Activated T-helper 17 cell treated with anti-CD3 and anti-CD28 coated beads, Interleukin-2, amount 50 U/mL, for 72 hours (primary cell): ENCODE results near the gene ONECUT1. TPM values are rescaled to one million over a fixed set of nuclear protein-coding genes. Genes with fewer than 3 reads are reported as not detected.

Experiments
- ATAC-seq: fragments of 150-1000 bp; cut with Tn5 transposase; replicated peaks from 2 replicates; pipeline ENCODE4 v1.10.0; 2021; ENCODE audit warnings: mild to moderate bottlenecking, moderate library complexity
- H3K27ac Mint-ChIP-seq: one replicate; pipeline ENCODE4 v1.8.0; 2022; ENCODE audit warnings: mixed read lengths
- H3K27me3 Mint-ChIP-seq: one replicate; pipeline ENCODE4 v1.8.0; 2022; ENCODE audit warnings: mixed read lengths
- H3K36me3 Mint-ChIP-seq: one replicate; pipeline ENCODE4 v1.8.0; 2022; ENCODE audit warnings: low read depth, mild to moderate bottlenecking, mixed read lengths
- H3K4me1 Mint-ChIP-seq: one replicate; pipeline ENCODE4 v1.8.0; 2022; ENCODE audit warnings: mixed read lengths
- H3K4me3 Mint-ChIP-seq: one replicate; pipeline ENCODE4 v1.8.0; 2022; ENCODE audit warnings: mild to moderate bottlenecking, mixed read lengths
- H3K9me3 Mint-ChIP-seq: one replicate; pipeline ENCODE4 v1.8.0; 2022; ENCODE audit warnings: mixed read lengths
- total RNA-seq, 2 donors: library from RNA; stranded (reverse); gene quantifications; one replicate each; pipeline ENCODE4 v1.2.3, GENCODE V29; 2022

Gene ONECUT1
- total RNA-seq, 2 donors from 2014 or later: not detected

DNA sequence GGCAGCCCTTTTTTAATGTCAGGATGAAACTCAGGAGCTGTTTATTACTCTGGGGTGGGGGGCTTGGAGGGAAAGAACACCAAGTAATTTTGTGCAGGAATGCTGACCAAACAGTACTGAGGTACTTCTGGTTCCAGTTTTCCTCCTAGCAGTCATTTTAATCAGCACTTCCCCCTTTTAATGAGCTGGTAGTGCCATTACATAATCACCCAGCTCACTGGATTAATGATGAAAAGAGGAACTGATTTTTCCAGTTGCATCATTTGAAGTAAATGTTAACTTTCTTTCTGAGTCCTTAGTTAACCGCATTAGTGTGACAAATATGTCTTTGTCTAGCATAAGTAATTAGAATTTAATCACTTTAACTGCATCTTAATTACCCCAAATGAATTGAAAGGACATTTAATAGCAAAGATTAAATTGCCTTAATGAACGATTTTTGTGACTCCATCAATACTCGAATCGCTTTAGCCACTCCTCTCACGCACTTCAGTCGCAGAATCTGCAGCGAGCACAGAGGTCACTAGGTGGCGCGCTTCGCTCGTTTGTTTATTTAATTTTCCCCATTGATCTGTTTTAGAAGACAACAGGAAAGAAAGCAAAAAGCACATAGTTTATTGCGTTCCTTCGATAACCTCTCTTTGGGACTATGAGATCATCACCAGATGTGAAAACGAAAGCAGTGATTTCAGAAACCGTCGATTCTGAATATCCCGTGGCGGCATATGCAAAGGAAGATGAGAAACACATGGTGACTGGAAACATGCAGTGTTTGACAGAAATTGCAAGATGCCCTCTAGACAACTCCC is 9.8 kb downstream of the ONECUT1 start:
- H3K4me1 Mint-ChIP-seq: no peaks in the 10 kb centered on the region
- ATAC-seq: peak; percentile 60
- no peak overlapping the region for H3K27ac Mint-ChIP-seq

DNA sequence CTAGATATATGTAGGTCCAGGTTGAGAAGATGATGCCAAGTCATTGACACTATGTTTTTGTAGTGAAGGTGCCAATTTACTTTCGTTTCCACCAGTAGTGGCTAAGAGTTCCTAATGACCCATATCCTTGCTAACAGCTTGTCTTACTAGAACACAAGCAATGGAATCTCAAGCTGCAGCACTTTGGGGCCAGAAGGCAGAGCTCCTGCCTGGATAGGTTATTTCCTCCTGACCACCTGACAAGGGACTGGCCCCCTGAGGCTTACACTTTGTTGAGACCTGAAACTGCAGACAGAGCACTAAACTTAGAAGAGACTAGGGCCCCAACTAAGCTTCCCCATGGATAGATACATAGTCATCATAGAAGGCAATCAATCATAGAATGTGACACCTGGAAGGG is 11.7 kb downstream of the ONECUT1 start:
- ATAC-seq: no peak
- no peaks in the 10 kb centered on the region for H3K36me3 Mint-ChIP-seq
- no peak overlapping the region for H3K4me3 Mint-ChIP-seq
- H3K4me1 Mint-ChIP-seq: no peaks in the 10 kb centered on the region
- no peak overlapping the region for H3K27ac Mint-ChIP-seq
- H3K27me3 Mint-ChIP-seq: peaks cover 65% of the 10 kb centered on the region
- no peaks in the 10 kb centered on the region for H3K9me3 Mint-ChIP-seq

More for the DNA sequence above, 9.8 kb downstream of the ONECUT1 start:
- Mint-ChIP-seq H3K9me3 (no peaks in the 10 kb centered on the region), H3K27me3 (peaks cover 68% of the 10 kb centered on the region), H3K36me3 (no peaks in the 10 kb centered on the region), H3K4me3 (peak overlapping the region; percentile 34)

DNA sequence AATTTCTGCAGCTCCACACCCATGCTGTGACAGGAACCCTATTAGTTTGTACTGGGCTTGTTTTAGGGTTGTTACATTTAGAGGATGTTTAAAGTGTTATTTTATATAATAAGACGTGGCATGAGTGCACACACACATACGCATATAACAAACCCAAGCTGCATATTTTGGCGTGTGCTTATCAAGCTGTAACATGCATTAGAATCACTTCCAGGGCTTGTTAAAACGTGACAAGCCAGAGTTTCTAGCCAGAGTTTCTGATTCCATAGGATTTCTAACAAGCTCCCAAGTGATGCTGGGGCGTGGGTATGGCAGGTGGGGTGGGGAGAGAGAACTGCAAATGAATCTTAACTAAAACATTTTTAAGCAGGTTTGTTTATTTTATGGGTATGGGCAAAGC is 17.4 kb downstream of the ONECUT1 start:
- H3K9me3 Mint-ChIP-seq: no peaks in the 10 kb centered on the region
- H3K4me1 Mint-ChIP-seq: no peaks in the 10 kb centered on the region
- no peaks in the 10 kb centered on the region for H3K36me3 Mint-ChIP-seq
- H3K27ac Mint-ChIP-seq: no peak overlapping the region
- H3K27me3 Mint-ChIP-seq: peaks cover 53% of the 10 kb centered on the region
- ATAC-seq: no peak
- H3K4me3 Mint-ChIP-seq: no peak overlapping the region

DNA sequence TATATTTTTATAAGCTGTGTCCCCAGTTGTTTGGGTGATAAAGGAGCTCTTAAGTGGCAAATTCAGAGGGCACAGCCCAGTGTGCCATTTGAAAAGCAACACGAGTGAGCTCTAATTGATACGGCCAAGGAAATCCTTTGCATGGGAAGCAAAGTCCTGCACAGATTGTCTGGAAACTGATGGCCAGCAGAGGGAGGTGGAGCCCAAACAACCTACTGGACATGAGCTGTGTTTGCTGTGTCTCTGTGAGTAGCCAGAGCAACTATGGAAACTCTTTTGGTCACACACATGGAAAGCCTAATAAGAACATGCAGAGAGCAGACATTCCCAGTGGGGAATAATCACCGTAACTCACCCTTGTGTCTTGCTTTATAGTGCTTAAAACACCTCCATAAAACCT is 24.4 kb downstream of the ONECUT1 start:
- Mint-ChIP-seq H3K36me3 (no peaks in the 10 kb centered on the region), H3K4me3 (no peak overlapping the region), H3K27me3 (peaks cover 35% of the 10 kb centered on the region), H3K27ac (no peak overlapping the region), H3K9me3 (no peaks in the 10 kb centered on the region), H3K4me1 (no peaks in the 10 kb centered on the region)
- no peak for ATAC-seq

DNA sequence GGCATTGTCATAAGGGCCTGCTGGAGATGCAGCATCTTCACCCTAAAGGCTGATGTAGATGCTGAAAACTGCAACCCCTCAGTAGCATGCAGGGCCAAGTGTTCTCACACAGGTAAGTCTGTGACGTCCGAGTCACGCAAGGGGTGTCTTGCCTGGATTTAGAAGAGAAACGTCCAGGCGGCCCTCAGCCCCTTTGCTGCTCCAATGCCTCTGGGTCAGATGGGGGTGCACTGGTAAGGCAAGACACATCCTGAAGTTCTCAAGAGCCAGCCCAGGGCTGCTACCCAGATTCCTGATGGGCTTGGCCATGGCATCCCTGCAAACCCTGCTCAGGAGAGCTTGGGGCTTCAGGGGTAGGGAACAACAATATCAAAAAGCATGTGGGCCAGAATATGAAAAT is 25.4 kb downstream of the ONECUT1 start:
- H3K4me3 Mint-ChIP-seq: no peak overlapping the region
- H3K4me1 Mint-ChIP-seq: peaks cover 6% of the 10 kb centered on the region
- H3K9me3 Mint-ChIP-seq: no peaks in the 10 kb centered on the region
- no peak for ATAC-seq
- H3K27me3 Mint-ChIP-seq: peaks cover 39% of the 10 kb centered on the region
- H3K36me3 Mint-ChIP-seq: no peaks in the 10 kb centered on the region
- H3K27ac Mint-ChIP-seq: no peak overlapping the region

DNA sequence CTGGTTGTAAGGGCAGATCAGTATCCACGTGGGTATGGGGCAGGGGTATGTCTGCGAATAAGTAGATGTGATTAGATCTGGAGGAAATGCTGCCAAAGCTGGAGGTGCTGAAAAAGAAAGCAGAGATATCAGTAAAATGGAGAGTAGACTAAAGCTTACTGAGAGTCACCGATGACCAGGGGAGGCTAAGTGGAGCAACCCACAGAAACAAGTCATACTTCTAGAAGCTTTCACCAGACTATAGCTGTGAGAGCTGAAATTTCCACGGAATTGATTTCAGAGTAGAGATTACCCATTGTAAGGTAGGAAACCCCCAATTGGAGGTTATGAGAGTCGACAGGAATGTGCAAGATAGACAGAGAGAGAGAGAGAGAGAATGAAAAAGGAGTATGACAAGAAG is 27.5 kb downstream of the ONECUT1 start:
- H3K4me1 Mint-ChIP-seq: peaks cover 6% of the 10 kb centered on the region
- H3K4me3 Mint-ChIP-seq: no peak overlapping the region
- no peaks in the 10 kb centered on the region for H3K9me3 Mint-ChIP-seq
- ATAC-seq: peak; percentile 59
- peaks cover 24% of the 10 kb centered on the region for H3K27me3 Mint-ChIP-seq
- H3K36me3 Mint-ChIP-seq: no peaks in the 10 kb centered on the region
- no peak overlapping the region for H3K27ac Mint-ChIP-seq

DNA sequence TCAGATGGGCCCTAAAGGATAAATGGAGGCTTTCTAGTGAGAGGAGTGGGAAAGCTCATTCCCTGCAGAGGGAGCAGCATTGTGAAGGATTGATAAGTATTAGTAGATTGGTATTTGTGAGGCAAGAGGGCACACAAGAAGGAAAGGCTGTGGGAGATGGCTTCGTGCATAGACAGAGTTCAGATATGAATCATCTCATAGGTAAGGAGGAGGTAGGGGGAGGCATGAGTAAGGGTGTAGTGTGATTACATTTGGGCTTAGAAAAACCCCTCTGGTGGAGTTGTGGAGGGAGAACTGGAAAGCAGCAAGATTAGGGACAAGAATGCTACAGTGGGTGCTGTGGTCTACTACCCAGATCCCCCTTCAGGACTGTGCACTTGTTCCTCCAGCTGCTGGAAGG is 29.6 kb downstream of the ONECUT1 start:
- H3K27ac Mint-ChIP-seq: no peak overlapping the region

DNA sequence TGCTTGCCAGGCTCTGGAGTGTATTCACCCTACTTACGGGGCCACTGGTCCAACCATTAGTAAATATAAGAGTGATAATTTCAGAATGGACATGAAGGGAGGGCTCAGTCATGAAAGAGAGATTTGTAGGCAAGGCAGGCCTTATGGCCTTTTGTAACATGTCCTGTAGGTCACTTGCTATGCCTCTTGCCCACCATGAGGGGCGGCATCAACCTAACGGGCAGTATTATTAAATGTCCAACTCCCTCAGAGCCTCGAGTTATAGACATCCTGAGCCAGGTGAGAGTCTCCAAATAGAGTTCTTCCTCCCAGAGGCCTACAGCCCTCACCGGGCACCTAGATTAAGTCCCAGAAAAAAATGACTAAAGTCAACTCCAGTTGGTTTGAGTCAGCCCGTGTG is 30.2 kb downstream of the ONECUT1 start:
- H3K27ac Mint-ChIP-seq: no peak overlapping the region
- H3K27me3 Mint-ChIP-seq: peaks cover 14% of the 10 kb centered on the region
- peaks cover 6% of the 10 kb centered on the region for H3K4me1 Mint-ChIP-seq
- H3K36me3 Mint-ChIP-seq: no peaks in the 10 kb centered on the region
- ATAC-seq: peak; percentile 54
- no peaks in the 10 kb centered on the region for H3K9me3 Mint-ChIP-seq
- H3K4me3 Mint-ChIP-seq: no peak overlapping the region

More for the DNA sequence above, 29.6 kb downstream of the ONECUT1 start:
- H3K36me3 Mint-ChIP-seq: no peaks in the 10 kb centered on the region
- ATAC-seq: peak; percentile 86
- no peaks in the 10 kb centered on the region for H3K9me3 Mint-ChIP-seq
- peaks cover 17% of the 10 kb centered on the region for H3K27me3 Mint-ChIP-seq
- no peak overlapping the region for H3K4me3 Mint-ChIP-seq
- peaks cover 6% of the 10 kb centered on the region for H3K4me1 Mint-ChIP-seq

DNA sequence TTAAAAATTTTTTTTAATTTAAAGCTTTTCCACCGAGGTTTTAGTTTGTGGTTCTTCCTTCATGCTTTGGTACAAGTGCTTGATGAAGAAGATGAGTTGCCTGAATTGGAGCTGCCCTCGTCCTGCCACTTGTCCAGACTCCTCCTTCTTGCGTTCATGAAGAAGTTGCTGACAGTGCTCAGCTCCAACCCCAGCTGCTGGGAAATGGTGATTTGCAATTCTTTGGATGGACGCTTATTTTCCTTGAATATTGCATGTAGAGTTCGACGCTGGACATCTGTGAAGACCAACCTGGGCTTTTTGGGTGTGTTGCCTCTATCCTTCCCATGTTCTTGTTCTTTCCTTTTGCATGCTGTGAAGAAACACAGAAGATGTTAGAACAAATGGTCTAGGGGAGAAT is 32.6 kb downstream of the ONECUT1 start:
- Mint-ChIP-seq H3K27me3 (peaks cover 16% of the 10 kb centered on the region), H3K36me3 (no peaks in the 10 kb centered on the region), H3K27ac (no peak overlapping the region), H3K9me3 (no peaks in the 10 kb centered on the region), H3K4me3 (no peak overlapping the region), H3K4me1 (peaks cover 6% of the 10 kb centered on the region)
- no peak for ATAC-seq

DNA sequence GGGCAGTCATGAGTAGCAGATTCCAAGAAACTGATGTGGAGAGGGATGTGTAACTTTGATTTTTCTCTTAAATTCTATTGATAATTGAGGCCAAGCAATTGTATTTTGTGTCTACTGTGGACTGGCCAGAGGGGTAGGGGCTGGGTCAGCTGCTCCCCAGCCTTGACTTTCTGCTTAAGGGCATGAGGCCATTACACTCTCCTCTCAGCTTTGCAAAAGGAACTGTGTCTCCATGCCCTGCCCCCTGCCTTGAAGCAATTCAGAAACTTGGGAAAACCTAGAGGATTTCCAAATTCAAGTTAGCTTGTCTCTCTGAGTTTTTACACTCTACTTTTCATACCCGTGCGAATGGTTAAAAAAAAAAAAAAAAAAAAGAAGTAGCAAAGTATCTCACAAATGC is 38.6 kb downstream of the ONECUT1 start:
- H3K27me3 Mint-ChIP-seq: peaks cover 35% of the 10 kb centered on the region

DNA sequence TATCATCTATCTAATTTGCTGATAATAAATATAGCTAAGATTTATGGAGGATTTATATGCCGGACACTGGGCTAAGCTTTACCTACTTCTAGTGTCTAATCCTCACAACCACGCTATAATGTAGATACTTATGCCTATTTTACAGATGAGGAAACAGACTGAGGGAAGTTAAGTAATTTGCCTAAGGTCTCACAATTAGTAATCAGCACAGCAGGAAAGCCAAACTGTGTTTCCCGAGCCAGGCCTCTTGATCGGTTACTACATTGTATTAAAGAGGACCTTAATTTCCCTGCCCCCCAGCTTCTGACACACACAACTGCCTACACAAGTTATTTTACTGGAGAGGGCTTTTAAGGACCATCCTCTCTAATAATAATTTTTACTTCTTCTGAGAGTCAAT is 40.9 kb downstream of the ONECUT1 start:
- H3K4me3 Mint-ChIP-seq: no peak overlapping the region
- no peaks in the 10 kb centered on the region for H3K4me1 Mint-ChIP-seq
- no peaks in the 10 kb centered on the region for H3K36me3 Mint-ChIP-seq
- ATAC-seq: no peak
- H3K27me3 Mint-ChIP-seq: peaks cover 29% of the 10 kb centered on the region
- H3K9me3 Mint-ChIP-seq: no peaks in the 10 kb centered on the region
- no peak overlapping the region for H3K27ac Mint-ChIP-seq

More for the DNA sequence above, 38.6 kb downstream of the ONECUT1 start:
- no peaks in the 10 kb centered on the region for H3K36me3 Mint-ChIP-seq
- no peak overlapping the region for H3K4me3 Mint-ChIP-seq
- ATAC-seq: no peak
- H3K9me3 Mint-ChIP-seq: no peaks in the 10 kb centered on the region
- no peak overlapping the region for H3K27ac Mint-ChIP-seq
- no peaks in the 10 kb centered on the region for H3K4me1 Mint-ChIP-seq

DNA sequence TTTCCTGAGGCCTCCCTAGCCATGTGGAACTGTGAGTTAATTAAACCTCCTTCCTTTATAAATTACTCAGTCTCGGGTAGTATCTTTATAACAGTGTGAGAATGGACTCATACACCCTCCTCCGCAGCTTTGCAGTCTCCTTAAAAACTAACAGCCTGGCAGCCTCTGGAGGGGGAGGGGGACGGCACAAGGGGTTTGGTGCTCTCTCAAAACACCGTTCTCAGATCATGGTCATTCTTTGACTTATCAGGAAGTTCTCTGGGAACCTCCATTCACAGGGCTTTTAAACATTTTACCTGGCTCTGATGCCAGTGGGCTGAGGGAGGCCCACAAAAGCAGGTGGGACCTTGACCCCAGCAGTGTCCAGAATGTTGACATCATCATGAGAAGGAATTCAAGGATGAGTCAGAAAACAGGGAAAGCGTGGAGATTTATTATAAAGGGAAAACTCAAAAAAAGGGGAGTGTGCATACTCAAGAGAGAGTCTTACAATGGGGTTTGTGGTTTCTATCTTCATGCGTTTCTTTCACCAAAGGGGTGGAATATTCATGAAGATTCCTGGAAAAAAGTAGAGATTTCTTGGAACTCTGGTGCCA is 43.9 kb downstream of the ONECUT1 start:
- Mint-ChIP-seq H3K9me3 (no peaks in the 10 kb centered on the region), H3K27ac (no peak overlapping the region), H3K27me3 (peaks cover 19% of the 10 kb centered on the region), H3K4me1 (no peaks in the 10 kb centered on the region), H3K4me3 (no peak overlapping the region), H3K36me3 (no peaks in the 10 kb centered on the region)
- ATAC-seq: no peak

DNA sequence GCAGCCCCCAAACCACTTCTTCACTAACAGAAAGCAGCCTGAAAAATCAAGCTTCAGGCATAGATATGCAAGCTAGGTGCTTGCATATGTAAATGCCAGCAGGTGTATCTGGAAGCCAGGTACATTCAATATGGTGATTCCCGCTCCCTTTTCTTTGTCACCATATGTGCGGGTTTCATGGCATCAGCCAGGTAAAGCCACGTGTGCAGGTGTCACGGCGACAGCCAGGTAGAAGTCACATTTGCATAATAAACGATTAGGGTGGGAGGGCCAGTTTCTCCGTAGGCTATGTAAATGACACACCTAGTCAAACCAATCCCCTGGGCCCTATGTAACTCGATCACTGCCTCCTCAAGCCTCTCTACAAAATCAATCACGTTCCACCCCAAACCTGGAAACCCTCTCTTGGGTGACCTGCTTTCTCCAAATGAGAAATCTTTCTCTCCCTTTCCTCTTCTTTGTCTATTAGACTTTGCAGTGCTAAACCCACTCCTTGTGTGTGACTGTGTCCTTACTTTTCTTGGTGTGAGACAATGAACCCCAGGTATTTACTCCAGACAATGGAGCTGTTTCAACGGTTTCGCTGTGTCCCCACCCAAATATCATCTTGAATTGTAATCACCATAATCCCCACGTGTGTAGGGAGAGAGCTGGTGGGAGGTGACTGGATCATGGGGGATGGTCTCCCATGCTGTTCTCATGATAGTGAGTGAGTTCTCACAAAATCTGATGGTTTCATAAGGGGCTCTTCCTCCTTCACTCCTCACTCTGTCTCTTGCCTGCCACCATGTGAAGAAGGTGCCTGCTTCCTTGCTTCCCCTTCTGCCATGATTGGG is 44.6 kb downstream of the ONECUT1 start:
- Mint-ChIP-seq H3K4me1 (no peaks in the 10 kb centered on the region), H3K27ac (no peak overlapping the region)

DNA sequence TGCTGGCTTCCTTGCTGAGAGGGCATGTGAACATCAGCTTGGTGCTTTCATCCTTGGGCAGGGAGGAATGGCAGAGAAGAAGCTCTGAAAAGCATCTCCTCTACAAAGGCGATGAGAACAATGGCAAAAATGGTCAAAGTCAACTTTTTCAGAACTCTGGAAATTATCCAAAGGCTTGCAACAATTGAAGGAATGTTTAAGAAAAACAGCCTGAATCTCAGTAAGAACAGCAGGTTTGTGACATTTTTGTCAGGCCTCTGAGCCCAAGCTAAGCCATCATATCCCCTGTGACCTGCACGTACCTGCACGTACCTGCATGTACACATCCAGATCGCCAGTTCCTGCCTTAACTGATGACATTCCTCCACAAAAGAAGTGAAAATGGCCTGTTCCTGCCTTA is 51.8 kb downstream of the ONECUT1 start:
- Mint-ChIP-seq H3K4me1 (peaks cover 5% of the 10 kb centered on the region), H3K4me3 (no peak overlapping the region), H3K9me3 (no peaks in the 10 kb centered on the region), H3K36me3 (no peaks in the 10 kb centered on the region), H3K27ac (no peak overlapping the region), H3K27me3 (peaks cover 14% of the 10 kb centered on the region)
- ATAC-seq: no peak

More for the DNA sequence above, 44.6 kb downstream of the ONECUT1 start:
- no peak for ATAC-seq
- Mint-ChIP-seq H3K9me3 (no peaks in the 10 kb centered on the region), H3K27me3 (peaks cover 14% of the 10 kb centered on the region), H3K4me3 (no peak overlapping the region), H3K36me3 (no peaks in the 10 kb centered on the region)
